Fibroblast of the aortic adventitia (primary cell): ENCODE measurements around the gene TMEM179B. TPM values are rescaled to one million over a fixed set of nuclear protein-coding genes. Genes with fewer than 3 reads are reported as not detected.
"Not testable (repeated sequence)": the region's sequence is repeated elsewhere in the genome, so short reads cannot be mapped to it uniquely, and the experiment has no call there.

ENCODE experiments used
- DNase-seq: peaks from one replicate; pipeline ENCODE4 v3.0.0-alpha.2; 2010; ENCODE audit warnings: low read depth
- H3K4me3 ChIP-seq: 2 replicates; pipeline ENCODE4 v1.5.1; 2011; ENCODE audit warnings: low read depth, mild to moderate bottlenecking, control low read depth, low read length, moderate library complexity
- total RNA-seq: library from RNA; depleted of rRNA; stranded (reverse); fragments of >200 nt; gene quantifications from 2 replicates; pipeline ENCODE4 v1.2.3, GENCODE V29; 2012; ENCODE audit warnings: low replicate concordance
- TF ChIP-seq, protein P1 (sequence below): IDR thresholded peaks from 2 replicates; pipeline ENCODE4 v1.5.1; 2011; ENCODE audit warnings: mild to moderate bottlenecking, low read length, control low read depth, inconsistent platforms; ENCODE audit not compliant: insufficient read depth

Gene TMEM179B
- total RNA-seq, 1 donor, result 39.4 TPM

DNA sequence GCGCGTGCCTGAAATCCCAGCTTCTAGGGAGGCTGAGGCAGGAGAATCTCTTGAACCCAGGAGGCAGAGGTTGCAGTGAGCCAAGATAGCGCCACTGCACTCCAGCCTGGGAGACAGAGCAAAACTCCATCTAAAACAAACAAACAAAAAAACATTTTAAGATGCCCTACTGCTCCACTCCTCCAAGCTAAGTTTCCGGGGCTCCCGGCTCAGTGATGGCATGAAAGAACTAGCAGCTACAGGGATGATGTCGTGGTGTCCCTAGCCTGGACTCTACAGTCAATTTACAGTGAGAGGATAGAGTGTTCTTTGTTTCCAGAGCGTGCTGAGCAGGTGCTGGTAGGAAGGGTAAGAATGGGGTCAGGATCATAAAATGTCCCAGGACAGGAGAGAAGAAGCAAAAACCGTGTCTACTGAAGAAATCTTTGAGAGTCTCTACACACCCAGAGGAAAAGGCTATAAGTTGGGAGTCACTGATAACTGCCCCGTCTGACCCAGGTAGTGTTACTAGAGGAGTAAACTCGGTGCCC, 32.1 kb upstream of the TMEM179B start:
- TF ChIP-seq, protein P1, sequence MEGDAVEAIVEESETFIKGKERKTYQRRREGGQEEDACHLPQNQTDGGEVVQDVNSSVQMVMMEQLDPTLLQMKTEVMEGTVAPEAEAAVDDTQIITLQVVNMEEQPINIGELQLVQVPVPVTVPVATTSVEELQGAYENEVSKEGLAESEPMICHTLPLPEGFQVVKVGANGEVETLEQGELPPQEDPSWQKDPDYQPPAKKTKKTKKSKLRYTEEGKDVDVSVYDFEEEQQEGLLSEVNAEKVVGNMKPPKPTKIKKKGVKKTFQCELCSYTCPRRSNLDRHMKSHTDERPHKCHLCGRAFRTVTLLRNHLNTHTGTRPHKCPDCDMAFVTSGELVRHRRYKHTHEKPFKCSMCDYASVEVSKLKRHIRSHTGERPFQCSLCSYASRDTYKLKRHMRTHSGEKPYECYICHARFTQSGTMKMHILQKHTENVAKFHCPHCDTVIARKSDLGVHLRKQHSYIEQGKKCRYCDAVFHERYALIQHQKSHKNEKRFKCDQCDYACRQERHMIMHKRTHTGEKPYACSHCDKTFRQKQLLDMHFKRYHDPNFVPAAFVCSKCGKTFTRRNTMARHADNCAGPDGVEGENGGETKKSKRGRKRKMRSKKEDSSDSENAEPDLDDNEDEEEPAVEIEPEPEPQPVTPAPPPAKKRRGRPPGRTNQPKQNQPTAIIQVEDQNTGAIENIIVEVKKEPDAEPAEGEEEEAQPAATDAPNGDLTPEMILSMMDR, result no peak
- DNase-seq, result no peak
- H3K4me3 ChIP-seq, result no peak overlapping the region

DNA sequence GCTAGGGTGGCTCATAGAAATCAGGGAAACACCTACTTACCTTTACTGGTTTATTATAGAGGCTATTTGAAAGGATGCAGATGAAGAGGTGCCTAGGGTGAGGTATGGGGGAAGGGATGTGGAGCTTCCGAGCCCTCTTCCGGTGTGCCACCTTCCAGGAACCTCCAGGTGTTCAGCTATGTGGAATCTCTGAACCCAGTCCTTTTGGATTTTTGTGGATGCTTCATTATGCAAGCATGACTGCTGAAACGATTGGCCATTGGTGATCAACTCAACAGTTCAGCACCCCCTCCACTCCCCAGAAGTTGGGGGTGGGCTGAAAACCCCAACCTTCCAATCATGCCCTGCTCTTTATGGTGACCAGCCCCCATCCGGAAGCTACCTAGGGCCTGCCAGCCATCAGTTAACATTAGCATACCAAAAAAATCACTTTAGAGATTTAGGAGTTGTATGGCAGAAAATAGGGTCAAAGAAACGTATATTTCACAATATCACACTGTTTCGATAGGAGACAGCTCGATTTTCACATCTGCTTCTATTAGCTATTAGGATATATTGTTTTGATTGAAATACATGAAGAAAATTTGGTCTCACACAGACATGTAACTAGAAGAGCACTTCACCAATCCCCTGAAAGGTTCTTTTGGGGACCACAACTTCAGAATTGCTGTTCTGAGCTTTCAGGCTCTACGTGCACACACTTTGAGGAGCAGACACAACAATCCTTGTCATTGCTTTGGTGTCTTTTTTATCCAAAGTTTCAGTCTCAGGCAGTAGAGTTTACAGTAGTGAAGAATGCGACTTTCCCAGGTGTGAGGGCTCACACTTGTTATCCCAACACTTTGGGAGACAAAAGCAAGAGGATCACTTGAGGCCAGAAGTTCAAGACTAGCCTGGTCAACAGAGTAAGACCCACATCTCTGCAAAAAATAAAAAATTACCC, 29.1 kb upstream of the TMEM179B start:
- TF ChIP-seq, protein P1, result no peak
- H3K4me3 ChIP-seq, result no peak overlapping the region
- DNase-seq, result no peak

DNA sequence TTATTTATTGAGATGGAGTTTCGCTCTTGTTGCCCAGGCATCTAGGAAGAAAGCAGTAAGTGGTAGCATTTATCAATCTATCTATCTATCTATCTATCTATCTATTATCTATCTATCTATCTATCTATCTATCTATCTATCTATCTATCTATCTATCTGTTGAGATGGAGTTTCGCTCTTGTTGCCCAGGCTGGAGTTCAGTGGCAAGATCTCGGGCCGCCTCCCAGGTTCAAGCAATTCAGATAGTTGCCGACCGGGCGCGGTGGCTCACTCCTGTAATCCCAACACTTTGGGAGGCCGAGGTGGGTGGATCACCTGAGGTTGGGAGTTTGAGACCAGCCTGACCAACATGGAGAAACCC, 26.4 kb upstream of the TMEM179B start:
- peak overlapping the region; percentile 31 for H3K4me3 ChIP-seq
- DNase-seq, result not testable (repeated sequence)

DNA sequence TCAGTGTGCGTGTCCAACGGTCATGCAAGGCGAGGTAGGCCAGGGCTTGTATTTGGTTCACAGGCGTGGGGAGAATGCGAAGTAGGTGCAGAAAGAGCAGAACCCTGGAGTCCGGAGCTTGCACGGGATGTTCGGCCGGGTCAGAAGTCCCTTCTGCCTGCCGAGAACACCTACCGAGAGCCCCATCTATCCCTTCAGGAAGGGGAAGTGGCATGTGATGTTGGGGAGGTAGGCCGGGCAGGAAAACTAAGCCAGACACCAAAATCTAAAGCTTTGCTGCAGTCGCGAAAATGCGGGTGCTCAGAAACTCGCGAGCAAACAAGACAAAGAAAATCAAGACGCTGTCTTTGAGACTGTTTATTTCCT, 16.4 kb upstream of the TMEM179B start:
- TF ChIP-seq, protein P1, result no peak
- peak overlapping the region; percentile 84 for H3K4me3 ChIP-seq
- no peak for DNase-seq

DNA sequence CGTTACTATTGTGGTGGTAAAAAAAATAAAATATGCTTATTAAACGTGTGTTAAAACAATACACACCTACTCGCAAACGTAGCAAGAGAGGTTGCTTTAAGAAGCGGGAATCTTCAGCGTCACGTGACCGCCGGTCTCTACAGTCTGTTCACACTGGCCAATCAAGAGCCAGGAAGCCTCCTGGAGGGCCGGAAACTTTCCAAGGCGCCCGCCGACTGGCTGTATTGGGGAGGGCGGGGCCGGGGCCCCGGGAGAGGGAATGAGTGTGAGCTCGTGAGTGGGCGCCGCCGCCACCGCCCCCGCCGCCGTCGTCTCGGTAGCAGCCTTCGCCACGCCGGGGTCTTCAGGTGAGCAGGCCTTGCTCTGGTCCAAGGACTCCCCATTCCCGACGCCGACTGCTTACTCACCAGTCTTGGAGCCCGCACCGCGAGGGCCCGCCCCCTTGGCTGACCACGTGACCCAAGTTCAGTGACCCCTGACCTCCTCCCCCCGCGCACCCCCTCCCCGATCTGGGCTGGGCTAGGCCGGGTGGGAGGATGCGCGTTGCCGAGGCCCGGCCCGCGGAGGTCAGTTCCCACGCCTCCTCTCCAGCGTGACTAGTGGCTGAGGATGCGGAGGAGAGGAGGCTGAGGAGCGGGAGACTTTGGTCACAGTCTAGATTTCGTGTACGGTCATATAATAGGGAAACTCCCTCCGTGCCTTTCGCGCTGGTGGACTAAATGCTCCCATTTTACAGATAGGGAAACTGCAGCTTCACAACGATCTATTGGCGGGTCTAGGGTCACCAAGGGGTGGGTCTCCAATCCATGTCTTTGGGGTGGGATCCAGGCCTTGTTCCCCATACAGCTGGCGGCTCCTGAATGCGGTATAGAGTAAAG, 15.8 kb upstream of the TMEM179B start, which contains the start of gene TAF6L:
Gene TAF6L, plus strand, starts transcription at position 253 of the 878 bp plus-strand sequence. CDS start 4,388 bp downstream, outside the sequence.
- peak within 1 kb of the TSS; percentile 84 for H3K4me3 ChIP-seq
- peak; percentile 96 for DNase-seq
- TF ChIP-seq, protein P1, result no peak

DNA sequence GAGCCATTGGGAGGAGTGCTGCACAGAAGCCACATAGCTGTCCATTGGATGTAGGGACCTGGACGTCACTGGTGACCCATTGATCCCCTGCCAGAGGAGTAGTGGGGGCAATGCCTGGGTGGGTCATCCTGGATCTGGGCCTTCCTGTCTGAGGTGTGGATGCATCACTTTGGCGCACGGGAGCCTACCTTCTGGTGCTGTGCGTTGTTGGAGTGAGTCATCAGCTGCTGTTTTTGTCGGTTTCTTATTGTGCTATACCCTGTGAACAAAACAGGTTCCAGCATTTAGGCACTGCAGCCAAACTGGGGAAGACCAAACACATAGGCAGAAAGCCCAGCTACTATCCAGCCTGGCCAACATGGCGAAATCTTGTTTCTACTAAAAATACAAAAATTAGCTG, 12.8 kb upstream of the TMEM179B start:
- TF ChIP-seq, protein P1, result no peak
- DNase-seq, result no peak
- no peak overlapping the region for H3K4me3 ChIP-seq

DNA sequence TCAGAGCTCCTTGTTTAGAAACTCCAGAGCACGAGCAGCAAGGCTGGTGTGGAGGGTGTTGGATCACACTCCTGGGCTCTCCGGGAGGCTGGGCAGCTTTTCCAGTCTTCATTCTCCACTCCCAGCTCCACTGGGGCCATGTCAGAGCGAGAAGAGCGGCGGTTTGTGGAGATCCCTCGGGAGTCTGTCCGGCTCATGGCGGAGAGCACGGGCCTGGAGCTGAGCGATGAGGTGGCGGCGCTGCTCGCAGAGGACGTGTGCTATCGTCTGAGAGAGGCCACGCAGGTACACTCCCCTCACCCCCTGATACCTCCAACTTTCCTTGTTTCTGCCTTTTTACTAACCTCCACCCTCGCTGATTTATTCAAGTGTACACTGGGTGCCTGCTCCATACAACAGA, 11.6 kb upstream of the TMEM179B start:
- DNase-seq, result no peak
- TF ChIP-seq, protein P1, result no peak
- H3K4me3 ChIP-seq, result no peak overlapping the region
